GM18499 (cell line): ENCODE data around the gene TRIML2.
"Not testable (repeated sequence)": the region's sequence is repeated elsewhere in the genome, so short reads cannot be mapped to it uniquely, and the experiment has no call there.

ENCODE experiments used
- ATAC-seq: cut with Tn5 transposase; IDR thresholded peaks from one replicate; pipeline ENCODE4 v1.9.1; 2021; ENCODE audit warnings: moderate number of reproducible peaks; ENCODE audit not compliant: insufficient read depth, unreplicated experiment

TRIML2 gene

GRCh38 chr4:188107931-188108843 lies 1.2 kb downstream of the TRIML2 start:
- ATAC-seq, result no peak

- no peak for ATAC-seq
These were observed 2.9 kb downstream of the TRIML2 start for GRCh38 chr4:188106454-188106853.

GRCh38 chr4:188092824-188093223 lies 16.6 kb downstream of the TRIML2 start:
- no peak for ATAC-seq

GRCh38 chr4:188086858-188087257 lies 22.5 kb downstream of the TRIML2 start:
- no peak for ATAC-seq

- no peak for ATAC-seq
These were observed 26.6 kb downstream of the TRIML2 start for GRCh38 chr4:188082796-188083195.

GRCh38 chr4:188078116-188078515 lies 31.3 kb downstream of the TRIML2 start:
- ATAC-seq, result no peak

GRCh38 chr4:188076169-188076568 lies 33.2 kb downstream of the TRIML2 start:
- ATAC-seq, result no peak

- no peak for ATAC-seq
These were observed 48.3 kb downstream of the TRIML2 start for GRCh38 chr4:188061083-188061482.

GRCh38 chr4:188053302-188053701 lies 56.1 kb downstream of the TRIML2 start:
- no peak for ATAC-seq

GRCh38 chr4:188046657-188047056 lies 62.7 kb downstream of the TRIML2 start:
- no peak for ATAC-seq

- not testable (repeated sequence) for ATAC-seq
These were observed 63.9 kb downstream of the TRIML2 start for GRCh38 chr4:188045461-188045860.

GRCh38 chr4:188043154-188043553 lies 66.2 kb downstream of the TRIML2 start:
- no peak for ATAC-seq

GRCh38 chr4:188042191-188042590 lies 67.2 kb downstream of the TRIML2 start:
- ATAC-seq, result no peak

- ATAC-seq, result no peak
These were observed 67.7 kb downstream of the TRIML2 start for GRCh38 chr4:188041721-188042120.
